WTC11 (cell line): ENCODE data around the gene PDE6H.

Experiments used
- CREB1 ChIP-seq: sonication (generic); formaldehyde crosslinking; IDR thresholded peaks from 2 replicates; pipeline ENCODE4 v1.8.0; 2023; ENCODE audit warnings: mild to moderate bottlenecking, missing genetic modification reagents
- CTCF ChIP-seq: fragments of 200-600 bp; IDR thresholded peaks from 2 replicates; pipeline ENCODE4 v1.8.0; 2022; ENCODE audit warnings: antibody characterized with exemption
- E2F5 ChIP-seq: sonication (generic); formaldehyde crosslinking; IDR thresholded peaks from 2 replicates; pipeline ENCODE4 v1.8.1; 2022; ENCODE audit warnings: mild to moderate bottlenecking, moderate library complexity, missing genetic modification reagents
- FOXP1 ChIP-seq: sonication (generic); formaldehyde crosslinking; IDR thresholded peaks from 2 replicates; pipeline ENCODE4 v1.8.0; 2022; ENCODE audit warnings: missing genetic modification reagents, mild to moderate bottlenecking, moderate library complexity, borderline replicate concordance
- GABPB1 ChIP-seq: sonication (generic); formaldehyde crosslinking; IDR thresholded peaks from 2 replicates; pipeline ENCODE4 v1.8.1; 2023; ENCODE audit warnings: mild to moderate bottlenecking, missing genetic modification reagents
- MAX ChIP-seq: sonication (generic); formaldehyde crosslinking; IDR thresholded peaks from 2 replicates; pipeline ENCODE4 v1.8.0; 2022; ENCODE audit warnings: mild to moderate bottlenecking, missing genetic modification reagents
- TEAD4 ChIP-seq: sonication (generic); formaldehyde crosslinking; IDR thresholded peaks from 2 replicates; pipeline ENCODE4 v1.8.0; 2022; ENCODE audit warnings: mild to moderate bottlenecking, missing genetic modification reagents
- TP53 ChIP-seq: sonication (generic); formaldehyde crosslinking; IDR thresholded peaks from 2 replicates; pipeline ENCODE4 v1.8.1; 2023; ENCODE audit warnings: mild to moderate bottlenecking, missing genetic modification reagents
- ZNF121 ChIP-seq: sonication (generic); formaldehyde crosslinking; IDR thresholded peaks from 2 replicates; pipeline ENCODE4 v1.8.0; 2023; ENCODE audit warnings: missing genetic modification reagents
- TF ChIP-seq, protein P1 (sequence below): sonication (generic); formaldehyde crosslinking; IDR thresholded peaks from 2 replicates; pipeline ENCODE4 v1.8.0; 2023; ENCODE audit warnings: missing genetic modification reagents, mild to moderate bottlenecking, borderline replicate concordance

DNA sequence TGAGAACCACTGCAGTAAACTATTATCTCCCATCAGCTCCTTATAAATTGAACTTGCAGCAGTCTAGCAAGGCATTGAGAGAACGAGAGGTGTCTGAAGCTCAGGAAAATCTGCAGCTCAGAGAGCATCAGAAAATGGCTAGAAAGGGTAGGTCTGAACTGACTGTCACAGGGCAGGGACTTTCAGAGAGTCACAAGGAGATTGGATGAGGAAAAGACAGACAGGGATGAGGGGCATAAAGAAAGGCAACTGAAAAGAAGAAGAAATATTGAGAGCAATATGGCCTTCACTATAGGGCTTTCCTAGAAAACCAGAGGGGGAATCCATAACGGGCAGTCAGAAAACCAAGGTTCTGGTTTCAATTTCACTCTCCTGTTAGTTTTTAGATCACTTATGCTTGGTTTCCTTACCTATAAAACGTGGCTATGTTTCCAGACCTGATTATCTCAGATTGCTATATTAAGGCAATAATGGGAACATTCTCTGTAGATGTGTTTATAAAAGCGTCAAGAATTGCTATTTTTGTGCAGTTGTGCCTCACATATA is 40.9 kb downstream of the PDE6H start:
- TF ChIP-seq, protein P1, sequence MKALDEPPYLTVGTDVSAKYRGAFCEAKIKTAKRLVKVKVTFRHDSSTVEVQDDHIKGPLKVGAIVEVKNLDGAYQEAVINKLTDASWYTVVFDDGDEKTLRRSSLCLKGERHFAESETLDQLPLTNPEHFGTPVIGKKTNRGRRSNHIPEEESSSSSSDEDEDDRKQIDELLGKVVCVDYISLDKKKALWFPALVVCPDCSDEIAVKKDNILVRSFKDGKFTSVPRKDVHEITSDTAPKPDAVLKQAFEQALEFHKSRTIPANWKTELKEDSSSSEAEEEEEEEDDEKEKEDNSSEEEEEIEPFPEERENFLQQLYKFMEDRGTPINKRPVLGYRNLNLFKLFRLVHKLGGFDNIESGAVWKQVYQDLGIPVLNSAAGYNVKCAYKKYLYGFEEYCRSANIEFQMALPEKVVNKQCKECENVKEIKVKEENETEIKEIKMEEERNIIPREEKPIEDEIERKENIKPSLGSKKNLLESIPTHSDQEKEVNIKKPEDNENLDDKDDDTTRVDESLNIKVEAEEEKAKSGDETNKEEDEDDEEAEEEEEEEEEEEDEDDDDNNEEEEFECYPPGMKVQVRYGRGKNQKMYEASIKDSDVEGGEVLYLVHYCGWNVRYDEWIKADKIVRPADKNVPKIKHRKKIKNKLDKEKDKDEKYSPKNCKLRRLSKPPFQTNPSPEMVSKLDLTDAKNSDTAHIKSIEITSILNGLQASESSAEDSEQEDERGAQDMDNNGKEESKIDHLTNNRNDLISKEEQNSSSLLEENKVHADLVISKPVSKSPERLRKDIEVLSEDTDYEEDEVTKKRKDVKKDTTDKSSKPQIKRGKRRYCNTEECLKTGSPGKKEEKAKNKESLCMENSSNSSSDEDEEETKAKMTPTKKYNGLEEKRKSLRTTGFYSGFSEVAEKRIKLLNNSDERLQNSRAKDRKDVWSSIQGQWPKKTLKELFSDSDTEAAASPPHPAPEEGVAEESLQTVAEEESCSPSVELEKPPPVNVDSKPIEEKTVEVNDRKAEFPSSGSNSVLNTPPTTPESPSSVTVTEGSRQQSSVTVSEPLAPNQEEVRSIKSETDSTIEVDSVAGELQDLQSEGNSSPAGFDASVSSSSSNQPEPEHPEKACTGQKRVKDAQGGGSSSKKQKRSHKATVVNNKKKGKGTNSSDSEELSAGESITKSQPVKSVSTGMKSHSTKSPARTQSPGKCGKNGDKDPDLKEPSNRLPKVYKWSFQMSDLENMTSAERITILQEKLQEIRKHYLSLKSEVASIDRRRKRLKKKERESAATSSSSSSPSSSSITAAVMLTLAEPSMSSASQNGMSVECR = no peak
- TF ChIP-seq FOXP1 = no peak
- TF ChIP-seq CTCF = no peak
- TF ChIP-seq GABPB1 (CRISPR knock-in tag) = no peak
- no peak for TF ChIP-seq MAX (CRISPR knock-in tag)
- no peak for TF ChIP-seq TEAD4
- no peak for TF ChIP-seq TP53 (CRISPR knock-in tag)
- TF ChIP-seq ZNF121 = no peak
- TF ChIP-seq CREB1 (CRISPR knock-in tag) = no peak
- no peak for TF ChIP-seq E2F5
